Epithelial cell of esophagus (primary cell): Measurements from ENCODE around the gene MEF2A.

Experiments
- DNase-seq: peaks from one replicate; pipeline ENCODE4 v3.0.0; 2010; ENCODE audit warnings: low read depth
- H3K4me3 ChIP-seq: 2 replicates; pipeline ENCODE4 v1.5.1; 2011; ENCODE audit warnings: mild to moderate bottlenecking, low read length, control low read depth
- CTCF ChIP-seq: IDR thresholded peaks from 2 replicates; pipeline ENCODE4 v1.5.1; 2011; ENCODE audit warnings: low read depth, mild to moderate bottlenecking, low read length, control low read depth, inconsistent platforms; ENCODE audit not compliant: insufficient read depth; ENCODE audit errors: missing control alignments

Gene MEF2A

GRCh38 chr15:99635145-99635544 lies 69.4 kb downstream of the MEF2A start:
- no peak for DNase-seq
- no peak overlapping the region for H3K4me3 ChIP-seq
- TF ChIP-seq CTCF: no peak

- no peak overlapping the region for H3K4me3 ChIP-seq
- DNase-seq: peak; percentile 94
- no peak for TF ChIP-seq CTCF
Observed at GRCh38 chr15:99635794-99636193, 70.0 kb downstream of the MEF2A start.

- TF ChIP-seq CTCF: no peak
- no peak overlapping the region for H3K4me3 ChIP-seq
- DNase-seq: no peak
Observed at GRCh38 chr15:99644913-99645542, 79.2 kb downstream of the MEF2A start.

- no peak for DNase-seq
- TF ChIP-seq CTCF: no peak
- no peak overlapping the region for H3K4me3 ChIP-seq
Observed at GRCh38 chr15:99645543-99645935, 79.8 kb downstream of the MEF2A start.

GRCh38 chr15:99645951-99646350 lies 80.2 kb downstream of the MEF2A start:
- peak; percentile 43 for DNase-seq
- H3K4me3 ChIP-seq: no peak overlapping the region
- TF ChIP-seq CTCF: no peak

- TF ChIP-seq CTCF: no peak
- peak; percentile 91 for DNase-seq
- no peak overlapping the region for H3K4me3 ChIP-seq
Observed at GRCh38 chr15:99651023-99651807, 85.4 kb downstream of the MEF2A start.
